Right atrium auricular region (tissue), 2 donors: Measurements from ENCODE around the gene R3HDM2. TPM values are rescaled to one million over a fixed set of nuclear protein-coding genes. Genes with fewer than 3 reads are reported as not detected.
"Not testable (repeated sequence)": the region's sequence is repeated elsewhere in the genome, so short reads cannot be mapped to it uniquely, and the experiment has no call there.

ENCODE experiments used
- DNase-seq: peaks from one replicate; pipeline ENCODE4 v3.0.0-alpha.2; 2019; ENCODE audit warnings: low spot score
- H3K27ac ChIP-seq, 2 donors: fragments of 200-600 bp; sonication (generic); 1 replicate in 1 of 2; 2 replicates in 1 of 2; pipeline ENCODE4 v1.5.1; 2016 to 2019
- H3K27me3 ChIP-seq, 2 donors: fragments of 200-600 bp; sonication (generic); one replicate each; pipeline versions ENCODE4 v1.5.1 to v1.6.0; 2017 to 2019
- H3K36me3 ChIP-seq: fragments of 200-600 bp; sonication (generic); one replicate; pipeline ENCODE4 v1.5.1; 2016
- H3K4me1 ChIP-seq, 2 donors: fragments of 200-600 bp; sonication (generic); one replicate each; pipeline versions ENCODE4 v1.5.1 to v1.6.0; 2017 to 2019
- H3K4me3 ChIP-seq, 2 donors: fragments of 200-600 bp; sonication (generic); 1 replicate in 1 of 2; 2 replicates in 1 of 2; pipeline ENCODE4 v1.5.1; 2017 to 2019; ENCODE audit warnings: mild to moderate bottlenecking in 1 of 2, moderate library complexity in 1 of 2
- H3K9me3 ChIP-seq, 2 donors: fragments of 200-600 bp; sonication (generic); one replicate each; pipeline ENCODE4 v1.5.1; 2019
- CTCF ChIP-seq, 2 donors: fragments of 200-600 bp; sonication (generic); IDR thresholded peaks; one replicate each; pipeline ENCODE4 v1.5.1; 2019; ENCODE audit warnings: antibody characterized with exemption in 2 of 2
- total RNA-seq, 2 donors: library from RNA; depleted of rRNA; stranded (reverse); fragments of >200 nt; gene quantifications; one replicate each; pipeline ENCODE4 v1.1.0, GENCODE V29; 2016

Gene R3HDM2
- total RNA-seq, 2 donors from 2014 or later, result 31.7 to 47.8 TPM

- Histone ChIP-seq H3K36me3 (peaks cover 4% of the 10 kb centered on the region), H3K4me1 (peaks cover 3 to 15% of the 10 kb centered on the region in 2 donors), H3K27ac (no peak overlapping the region), H3K27me3 (no peaks in the 10 kb centered on the region), H3K9me3 (peaks cover 0 to 10% of the 10 kb centered on the region in 2 donors), H3K4me3 (no peak overlapping the region)
- TF ChIP-seq CTCF (IDR thresholded peaks at IDR 0.05), result no peak
- DNase-seq, result no peak
Observed at GRCh38 chr12:57368349-57369095, 62.3 kb downstream of the R3HDM2 start.

- no peak overlapping the region for H3K4me3 ChIP-seq
- no peak overlapping the region for H3K27ac ChIP-seq
- H3K9me3 ChIP-seq, result peaks cover 0 to 10% of the 10 kb centered on the region in 2 donors
- H3K36me3 ChIP-seq, result peaks cover 4% of the 10 kb centered on the region
- TF ChIP-seq CTCF (IDR thresholded peaks at IDR 0.05), result no peak
- no peak for DNase-seq
- no peaks in the 10 kb centered on the region for H3K27me3 ChIP-seq
- peaks cover 3 to 7% of the 10 kb centered on the region in 2 donors for H3K4me1 ChIP-seq
Observed at GRCh38 chr12:57367121-57367520, 63.7 kb downstream of the R3HDM2 start.

- Histone ChIP-seq H3K4me3 (no peak overlapping the region), H3K4me1 (peaks cover 0 to 2% of the 10 kb centered on the region in 2 donors), H3K27ac (no peak overlapping the region), H3K9me3 (peaks cover 0 to 10% of the 10 kb centered on the region in 2 donors), H3K36me3 (peaks cover under 1% of the 10 kb centered on the region), H3K27me3 (no peaks in the 10 kb centered on the region)
- no peak for TF ChIP-seq CTCF (IDR thresholded peaks at IDR 0.05)
- DNase-seq, result no peak
Observed at GRCh38 chr12:57366315-57366714, 64.5 kb downstream of the R3HDM2 start.

GRCh38 chr12:57364156-57364555, 66.7 kb downstream of the R3HDM2 start:
- not testable (repeated sequence) for DNase-seq, H3K9me3 ChIP-seq, H3K27me3 ChIP-seq, H3K36me3 ChIP-seq, H3K27ac ChIP-seq, H3K4me3 ChIP-seq, H3K4me1 ChIP-seq

GRCh38 chr12:57360468-57360867, 70.4 kb downstream of the R3HDM2 start:
- H3K27me3 ChIP-seq, result no peaks in the 10 kb centered on the region
- no peak overlapping the region for H3K27ac ChIP-seq
- DNase-seq, result no peak
- H3K4me3 ChIP-seq, result no peak overlapping the region
- no peaks in the 10 kb centered on the region for H3K36me3 ChIP-seq
- TF ChIP-seq CTCF (IDR thresholded peaks at IDR 0.05), result no peak
- H3K9me3 ChIP-seq, result no peaks in the 10 kb centered on the region
- H3K4me1 ChIP-seq, result no peaks in the 10 kb centered on the region

- TF ChIP-seq CTCF (IDR thresholded peaks at IDR 0.05), result no peak
- Histone ChIP-seq H3K27ac (no peak overlapping the region), H3K4me3 (no peak overlapping the region), H3K27me3 (no peaks in the 10 kb centered on the region), H3K9me3 (no peaks in the 10 kb centered on the region), H3K36me3 (no peaks in the 10 kb centered on the region), H3K4me1 (no peaks in the 10 kb centered on the region)
- DNase-seq, result no peak
Observed at GRCh38 chr12:57358646-57359045, 72.2 kb downstream of the R3HDM2 start.
